Panc1 (cell line): Measurements from ENCODE around the gene CADM1. TPM values are rescaled to one million over a fixed set of nuclear protein-coding genes. Genes with fewer than 3 reads are reported as not detected.

Source experiments
- ATAC-seq: fragments of 200-7000 bp; cut with Tn5 transposase; 2 replicates; pipeline ENCODE4 v1.9.1; 2020; ENCODE audit warnings: mild to moderate bottlenecking, moderate library complexity
- BruUV-seq: library from RNA; stranded (reverse); fragments of 400-500 nt; replicated peaks from 2 replicates; lab custom pipeline; 2021; lab: Mats Ljungman, UMichigan
- CTCF ChIA-PET: fragments of 300-600 bp; sonication (Branson Sonifier 250); formaldehyde crosslinking; loops from one replicate; lab custom pipeline; 2022; ENCODE audit warnings: antibody characterized with exemption; lab: Charles Lee
- POLR2A ChIA-PET: fragments of 300-600 bp; sonication (Branson Sonifier 250); formaldehyde crosslinking; loops from one replicate; lab custom pipeline; 2022; ENCODE audit warnings: antibody characterized with exemption; lab: Charles Lee
- DNase-seq: peaks from one replicate; pipeline ENCODE4 v3.0.0-alpha.2; 2010; ENCODE audit warnings: low read depth, low spot score
- H3K27ac ChIP-seq: 2 replicates; pipeline ENCODE4 v1.5.1; 2011; ENCODE audit warnings: mild to moderate bottlenecking, low read length, inconsistent platforms
- H3K27me3 ChIP-seq: fragments of 200-500 bp; sonication (Bioruptor generic); 2 replicates; pipeline ENCODE4 v1.6.0; 2014; ENCODE audit warnings: low read length, inconsistent platforms; ENCODE audit not compliant: control insufficient read depth, insufficient read depth
- H3K36me3 ChIP-seq: fragments of 200-500 bp; sonication (Bioruptor generic); 2 replicates; pipeline ENCODE4 v1.5.1; 2014; ENCODE audit warnings: inconsistent platforms, mild to moderate bottlenecking, low read length, moderate library complexity; ENCODE audit not compliant: control insufficient read depth, insufficient read depth
- H3K4me1 ChIP-seq: 2 replicates; pipeline ENCODE4 v1.5.1; 2011; ENCODE audit warnings: inconsistent platforms, mild to moderate bottlenecking, low read length, moderate library complexity; ENCODE audit not compliant: control insufficient read depth, insufficient read depth
- H3K4me3 ChIP-seq, 2 experiments: 2 replicates each; pipeline ENCODE4 v1.5.1; 2011 to 2012; ENCODE audit warnings: low read depth in 2 of 2, low read length in 2 of 2, mild to moderate bottlenecking in 2 of 2, inconsistent platforms in 1 of 2, moderate library complexity in 1 of 2
- H3K9me3 ChIP-seq: fragments of 200-500 bp; sonication (Bioruptor generic); 2 replicates; pipeline ENCODE4 v1.5.1; 2014; ENCODE audit warnings: low read depth, mild to moderate bottlenecking, inconsistent platforms, low read length, moderate library complexity; ENCODE audit not compliant: control insufficient read depth, insufficient read depth
- CTCF ChIP-seq: fragments of 450-650 bp; IDR thresholded peaks from 2 replicates; pipeline ENCODE4 v1.5.1; 2017; ENCODE audit warnings: mild to moderate bottlenecking
- POLR2AphosphoS5 ChIP-seq: IDR thresholded peaks from 2 replicates; pipeline ENCODE4 v1.6.1; 2012; ENCODE audit warnings: mild to moderate bottlenecking, low read depth, low read length, moderate library complexity
- REST ChIP-seq, 2 experiments: IDR thresholded peaks; 2 replicates each; pipeline ENCODE4 v1.6.1; 2011 to 2012; ENCODE audit warnings: low read depth in 2 of 2, control low read depth in 1 of 2, low read length in 1 of 2, mild to moderate bottlenecking in 1 of 2, moderate library complexity in 1 of 2; ENCODE audit not compliant: insufficient read depth in 1 of 2
- SIN3A ChIP-seq: IDR thresholded peaks from 2 replicates; pipeline ENCODE4 v1.6.1; 2012; ENCODE audit warnings: low read depth, mild to moderate bottlenecking, low read length, moderate library complexity, borderline replicate concordance; ENCODE audit not compliant: insufficient read depth
- TCF7L2 ChIP-seq: IDR thresholded peaks from 2 replicates; pipeline ENCODE4 v1.6.1; 2011; ENCODE audit warnings: mild to moderate bottlenecking, low read depth, low read length, inconsistent platforms
- in situ Hi-C: cut with HindIII; loops from 2 replicates; pipeline ENCODE4 v1.10.0; 2016; ENCODE audit warnings: low sequenced_read_pairs, low pct_unique_long_range_greater_than_20kb
- intact Hi-C: fragments of 100-400 bp; cut with micrococcal nuclease; formaldehyde crosslinking; loops from one replicate; pipeline ENCODE4 v1.10.0; 2022; ENCODE audit not compliant: unreplicated experiment
- total RNA-seq: library from RNA; stranded (reverse); gene quantifications from one replicate; pipeline ENCODE4 v1.2.1, GENCODE V29; 2021; ENCODE audit not compliant: unreplicated experiment

Gene CADM1
- total RNA-seq, 1 experiment from 2014 or later = 3.9 TPM

- Histone ChIP-seq H3K27ac (no peak overlapping the region), H3K4me3 (no peak overlapping the region), H3K4me1 (no peaks in the 10 kb centered on the region), H3K36me3 (no peaks in the 10 kb centered on the region), H3K27me3 (no peaks in the 10 kb centered on the region), H3K9me3 (no peaks in the 10 kb centered on the region)
- no TSS peak for BruUV-seq
- CTCF ChIA-PET = no interaction called here
- in situ Hi-C loops (no loop called here), intact Hi-C loops (no loop called here)
- ATAC-seq (no peak), DNase-seq (no peak)
- no peak for TF ChIP-seq POLR2AphosphoS5
- no peak for TF ChIP-seq REST (IDR thresholded peaks at IDR 0.05; ENCODE audit: insufficient read depth in 1 of 2, low read depth in 2 of 2, low read length in 1 of 2)
- POLR2A ChIA-PET = no interaction called here
These were observed 319.3 kb downstream of the CADM1 start for GRCh38 chr11:115184901-115185300.

- Histone ChIP-seq H3K9me3 (no peaks in the 10 kb centered on the region), H3K27me3 (no peaks in the 10 kb centered on the region), H3K36me3 (no peaks in the 10 kb centered on the region), H3K4me1 (no peaks in the 10 kb centered on the region), H3K27ac (no peak overlapping the region), H3K4me3 (no peak overlapping the region)
- TF ChIP-seq REST (IDR thresholded peaks at IDR 0.05; ENCODE audit: insufficient read depth in 1 of 2, low read depth in 2 of 2, low read length in 1 of 2) = no peak
- no peak for TF ChIP-seq SIN3A
- TF ChIP-seq POLR2AphosphoS5 = no peak
- TF ChIP-seq TCF7L2 = no peak
- TF ChIP-seq CTCF = no peak
- DNase-seq (no peak), ATAC-seq (no peak)
- CTCF ChIA-PET = no interaction called here
- in situ Hi-C loops (no loop called here), intact Hi-C loops (no loop called here)
- POLR2A ChIA-PET = interaction anchor here (0.7 kb wide), 1 partner anchor 897 kb away, joined by 3 read pairs; no protein-coding TSS in a partner anchor
- no TSS peak for BruUV-seq
These were observed 320.4 kb downstream of the CADM1 start for GRCh38 chr11:115183830-115184229.
